Measurements from ENCODE around the gene DGCR2. TPM values are rescaled to one million over a fixed set of nuclear protein-coding genes. Genes with fewer than 3 reads are reported as not detected.

DGCR2 gene
- polyA plus RNA-seq, 1 experiment, result 44.3 TPM

- CTCF ChIA-PET, result interaction anchor here (1.0 to 1.5 kb wide), 3 partner anchors 13 to 29 kb away, joined by 3 to 4 read pairs (median 3); no protein-coding TSS in a partner anchor
- H3K4me3 ChIP-seq (ENCODE audit: low read depth, low read length), result no peak overlapping the region
- H3K36me3 ChIP-seq (ENCODE audit: control insufficient read depth, insufficient read depth, low read length), result peaks cover 1% of the 10 kb centered on the region
- TF ChIP-seq CTCF (IDR thresholded peaks at IDR 0.05; ENCODE audit: insufficient read depth, low read depth, low read length), result no peak
- H3K27me3 ChIP-seq (ENCODE audit: control insufficient read depth, insufficient read depth, low read length), result no peaks in the 10 kb centered on the region
- no peak for DNase-seq (ENCODE audit: low read depth)
- POLR2A ChIA-PET, result no interaction called here
Measured at GRCh38 chr22:19114984-19115552, 7.1 kb downstream of the DGCR2 start.

GRCh38 chr22:19113429-19113828 lies 8.8 kb downstream of the DGCR2 start:
- ChIA-PET CTCF (no interaction called here), POLR2A (no interaction called here)
- H3K4me3 ChIP-seq (ENCODE audit: low read depth, low read length), result no peak overlapping the region
- no peak for DNase-seq (ENCODE audit: low read depth)
- H3K36me3 ChIP-seq (ENCODE audit: control insufficient read depth, insufficient read depth, low read length), result peaks cover 1% of the 10 kb centered on the region; the same call in 1 of the 2 replicates
- TF ChIP-seq CTCF (IDR thresholded peaks at IDR 0.05; ENCODE audit: insufficient read depth, low read depth, low read length), result no peak
- H3K27me3 ChIP-seq (ENCODE audit: control insufficient read depth, insufficient read depth, low read length), result no peaks in the 10 kb centered on the region

GRCh38 chr22:19111584-19111983 lies 10.6 kb downstream of the DGCR2 start:
- Histone ChIP-seq H3K27me3 (ENCODE audit: control insufficient read depth, insufficient read depth, low read length) (no peaks in the 10 kb centered on the region), H3K36me3 (ENCODE audit: control insufficient read depth, insufficient read depth, low read length) (no peaks in the 10 kb centered on the region), H3K4me3 (ENCODE audit: low read depth, low read length) (no peak overlapping the region)
- CTCF ChIA-PET, result interaction anchor here (0.6 to 1.6 kb wide), 2 partner anchors 11 to 33 kb away, joined by 3 to 4 read pairs; partner anchors contain the start of genes DGCR2 and ESS2
- DNase-seq (ENCODE audit: low read depth), result no peak
- POLR2A ChIA-PET, result no interaction called here
- TF ChIP-seq CTCF (IDR thresholded peaks at IDR 0.05; ENCODE audit: insufficient read depth, low read depth, low read length), result no peak

DNA sequence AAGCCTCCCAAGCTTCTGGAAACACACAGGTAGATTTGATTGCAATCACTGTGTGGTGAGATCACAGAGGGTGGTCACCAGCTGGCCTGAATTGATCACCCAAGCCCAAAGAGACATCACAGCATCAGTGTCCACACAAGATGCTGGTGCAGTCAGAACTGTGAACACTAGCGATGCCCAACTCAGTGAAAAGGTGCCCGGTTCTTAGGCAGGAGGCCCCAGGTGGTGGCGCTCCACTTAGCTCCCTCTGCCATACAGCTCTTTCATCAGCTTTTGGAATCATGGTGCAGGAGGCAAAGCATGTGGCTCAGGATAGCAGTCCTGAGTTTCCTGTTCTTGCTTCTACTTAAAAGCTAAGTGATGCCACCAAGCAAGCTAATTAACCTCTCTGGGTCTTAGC lies 11.1 kb downstream of the DGCR2 start:
- H3K36me3 ChIP-seq (ENCODE audit: control insufficient read depth, insufficient read depth, low read length), result no peaks in the 10 kb centered on the region
- TF ChIP-seq CTCF (IDR thresholded peaks at IDR 0.05; ENCODE audit: insufficient read depth, low read depth, low read length), result no peak
- no peak for DNase-seq (ENCODE audit: low read depth)
- H3K4me3 ChIP-seq (ENCODE audit: low read depth, low read length), result no peak overlapping the region
- no peaks in the 10 kb centered on the region for H3K27me3 ChIP-seq (ENCODE audit: control insufficient read depth, insufficient read depth, low read length)
- POLR2A ChIA-PET, result interaction anchor here (0.7 kb wide), 1 partner anchor 954 kb away, joined by 4 read pairs; no protein-coding TSS in a partner anchor
- CTCF ChIA-PET, result interaction anchor here (0.8 to 1.6 kb wide), 2 partner anchors 18 to 34 kb away, joined by 3 to 4 read pairs; partner anchors contain the start of gene ESS2

GRCh38 chr22:19110646-19111045 lies 11.6 kb downstream of the DGCR2 start:
- CTCF ChIA-PET, result interaction anchor here (0.7 to 1.6 kb wide), 3 partner anchors 8 to 34 kb away, joined by 3 to 4 read pairs (median 3); partner anchors contain the start of gene ESS2
- Histone ChIP-seq H3K36me3 (ENCODE audit: control insufficient read depth, insufficient read depth, low read length) (no peaks in the 10 kb centered on the region), H3K27me3 (ENCODE audit: control insufficient read depth, insufficient read depth, low read length) (no peaks in the 10 kb centered on the region), H3K4me3 (ENCODE audit: low read depth, low read length) (no peak overlapping the region)
- no peak for TF ChIP-seq CTCF (IDR thresholded peaks at IDR 0.05; ENCODE audit: insufficient read depth, low read depth, low read length)
- no peak for DNase-seq (ENCODE audit: low read depth)
- POLR2A ChIA-PET, result interaction anchor here (0.7 kb wide), 1 partner anchor 954 kb away, joined by 4 read pairs; no protein-coding TSS in a partner anchor
